HL-60 (cell line): ENCODE measurements around the gene ARHGEF12.

ENCODE experiments used
- DNase-seq, 2 experiments: peaks; one replicate each; pipeline ENCODE4 v3.0.0-alpha.2; 2010 to 2020; ENCODE audit warnings: low read depth in 1 of 2, low spot score in 1 of 2
- H3K27ac ChIP-seq: fragments of 250-450 bp; sonication (Bioruptor Pico); replicated peaks from 2 replicates; pipeline ENCODE4 v1.5.1; 2020; ENCODE audit warnings: mild to moderate bottlenecking, moderate library complexity
- H3K27me3 ChIP-seq: fragments of 250-450 bp; sonication (Bioruptor Pico); 2 replicates; pipeline ENCODE4 v1.5.1; 2021; ENCODE audit warnings: mild to moderate bottlenecking, moderate library complexity; ENCODE audit not compliant: insufficient read depth, poor library complexity, severe bottlenecking
- H3K4me3 ChIP-seq: replicated peaks from 2 replicates; pipeline ENCODE4 v1.5.1; 2011; ENCODE audit warnings: mild to moderate bottlenecking, control low read depth, low read length; ENCODE audit not compliant: insufficient read depth
- GABPA ChIP-seq: IDR thresholded peaks from 2 replicates; pipeline ENCODE4 v1.6.1; 2012; ENCODE audit warnings: low read depth
- POLR2AphosphoS5 ChIP-seq: IDR thresholded peaks from 2 replicates; pipeline ENCODE4 v1.6.1; 2012; ENCODE audit warnings: low read depth
- SPI1 ChIP-seq: IDR thresholded peaks from 2 replicates; pipeline ENCODE4 v1.6.1; 2012; ENCODE audit warnings: low read depth, mild to moderate bottlenecking, borderline replicate concordance
- TF ChIP-seq, protein P1 (sequence below): IDR thresholded peaks from 2 replicates; pipeline ENCODE4 v1.6.1; 2012; ENCODE audit warnings: low read depth; ENCODE audit not compliant: insufficient replicate concordance
- TF ChIP-seq, protein P2 (sequence below): IDR thresholded peaks from one replicate; pipeline ENCODE4 v1.5.1; 2011; ENCODE audit warnings: low read length, control low read depth, inconsistent platforms; ENCODE audit not compliant: insufficient read depth

The ARHGEF12 gene

DNA sequence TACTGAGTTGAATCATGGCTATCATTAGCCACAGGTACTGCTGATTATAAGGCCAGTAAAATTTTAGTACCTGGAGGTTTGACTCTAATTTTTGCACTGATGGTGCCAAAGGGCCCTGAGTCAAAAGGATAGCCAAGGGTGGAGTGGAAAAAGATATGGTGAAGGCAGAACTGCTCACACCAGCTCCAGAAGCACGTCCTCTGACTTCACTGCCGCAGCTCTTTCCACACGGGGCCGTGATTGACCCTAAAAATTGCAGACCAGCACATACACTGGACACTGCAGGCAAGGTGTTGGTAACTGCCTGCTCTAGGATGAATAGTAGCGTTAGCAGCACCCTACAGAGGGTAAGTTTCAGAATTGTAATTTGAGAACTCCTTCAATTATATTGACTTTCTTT is 149.9 kb downstream of the ARHGEF12 start:
- no peak for DNase-seq
- Histone ChIP-seq H3K27ac (no peak overlapping the region), H3K27me3 (peaks cover 8% of the 10 kb centered on the region), H3K4me3 (no peak overlapping the region)
- TF ChIP-seq POLR2AphosphoS5 (no peak), GABPA (no peak), SPI1 (no peak)
- TF ChIP-seq, protein P1, sequence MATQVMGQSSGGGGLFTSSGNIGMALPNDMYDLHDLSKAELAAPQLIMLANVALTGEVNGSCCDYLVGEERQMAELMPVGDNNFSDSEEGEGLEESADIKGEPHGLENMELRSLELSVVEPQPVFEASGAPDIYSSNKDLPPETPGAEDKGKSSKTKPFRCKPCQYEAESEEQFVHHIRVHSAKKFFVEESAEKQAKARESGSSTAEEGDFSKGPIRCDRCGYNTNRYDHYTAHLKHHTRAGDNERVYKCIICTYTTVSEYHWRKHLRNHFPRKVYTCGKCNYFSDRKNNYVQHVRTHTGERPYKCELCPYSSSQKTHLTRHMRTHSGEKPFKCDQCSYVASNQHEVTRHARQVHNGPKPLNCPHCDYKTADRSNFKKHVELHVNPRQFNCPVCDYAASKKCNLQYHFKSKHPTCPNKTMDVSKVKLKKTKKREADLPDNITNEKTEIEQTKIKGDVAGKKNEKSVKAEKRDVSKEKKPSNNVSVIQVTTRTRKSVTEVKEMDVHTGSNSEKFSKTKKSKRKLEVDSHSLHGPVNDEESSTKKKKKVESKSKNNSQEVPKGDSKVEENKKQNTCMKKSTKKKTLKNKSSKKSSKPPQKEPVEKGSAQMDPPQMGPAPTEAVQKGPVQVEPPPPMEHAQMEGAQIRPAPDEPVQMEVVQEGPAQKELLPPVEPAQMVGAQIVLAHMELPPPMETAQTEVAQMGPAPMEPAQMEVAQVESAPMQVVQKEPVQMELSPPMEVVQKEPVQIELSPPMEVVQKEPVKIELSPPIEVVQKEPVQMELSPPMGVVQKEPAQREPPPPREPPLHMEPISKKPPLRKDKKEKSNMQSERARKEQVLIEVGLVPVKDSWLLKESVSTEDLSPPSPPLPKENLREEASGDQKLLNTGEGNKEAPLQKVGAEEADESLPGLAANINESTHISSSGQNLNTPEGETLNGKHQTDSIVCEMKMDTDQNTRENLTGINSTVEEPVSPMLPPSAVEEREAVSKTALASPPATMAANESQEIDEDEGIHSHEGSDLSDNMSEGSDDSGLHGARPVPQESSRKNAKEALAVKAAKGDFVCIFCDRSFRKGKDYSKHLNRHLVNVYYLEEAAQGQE = no peak
- TF ChIP-seq, protein P2, sequence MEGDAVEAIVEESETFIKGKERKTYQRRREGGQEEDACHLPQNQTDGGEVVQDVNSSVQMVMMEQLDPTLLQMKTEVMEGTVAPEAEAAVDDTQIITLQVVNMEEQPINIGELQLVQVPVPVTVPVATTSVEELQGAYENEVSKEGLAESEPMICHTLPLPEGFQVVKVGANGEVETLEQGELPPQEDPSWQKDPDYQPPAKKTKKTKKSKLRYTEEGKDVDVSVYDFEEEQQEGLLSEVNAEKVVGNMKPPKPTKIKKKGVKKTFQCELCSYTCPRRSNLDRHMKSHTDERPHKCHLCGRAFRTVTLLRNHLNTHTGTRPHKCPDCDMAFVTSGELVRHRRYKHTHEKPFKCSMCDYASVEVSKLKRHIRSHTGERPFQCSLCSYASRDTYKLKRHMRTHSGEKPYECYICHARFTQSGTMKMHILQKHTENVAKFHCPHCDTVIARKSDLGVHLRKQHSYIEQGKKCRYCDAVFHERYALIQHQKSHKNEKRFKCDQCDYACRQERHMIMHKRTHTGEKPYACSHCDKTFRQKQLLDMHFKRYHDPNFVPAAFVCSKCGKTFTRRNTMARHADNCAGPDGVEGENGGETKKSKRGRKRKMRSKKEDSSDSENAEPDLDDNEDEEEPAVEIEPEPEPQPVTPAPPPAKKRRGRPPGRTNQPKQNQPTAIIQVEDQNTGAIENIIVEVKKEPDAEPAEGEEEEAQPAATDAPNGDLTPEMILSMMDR = no peak

DNA sequence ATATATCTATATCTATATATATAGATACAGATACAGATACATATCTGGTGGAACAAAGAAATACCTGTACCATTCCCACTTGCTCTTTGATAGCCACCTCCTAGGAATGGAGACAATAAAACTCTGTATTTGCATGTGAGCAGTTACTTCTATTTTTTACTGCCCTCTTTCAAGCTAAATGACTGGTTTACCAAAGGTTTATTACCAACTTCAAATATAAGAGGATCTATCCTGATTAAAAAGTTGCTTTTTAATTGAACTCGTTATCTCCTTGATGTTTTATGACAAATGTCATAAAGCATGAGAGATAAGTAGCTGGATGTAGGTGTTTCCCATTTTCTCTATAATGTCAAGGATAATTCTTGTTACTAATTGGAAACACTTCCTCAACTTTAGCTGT is 153.6 kb downstream of the ARHGEF12 start:
- peaks cover 13% of the 10 kb centered on the region for H3K27me3 ChIP-seq
- no peak for DNase-seq
- no peak overlapping the region for H3K4me3 ChIP-seq
- TF ChIP-seq, protein P2 = no peak
- TF ChIP-seq, protein P1 = no peak
- TF ChIP-seq SPI1 = no peak
- no peak for TF ChIP-seq GABPA
- no peak for TF ChIP-seq POLR2AphosphoS5
- no peak overlapping the region for H3K27ac ChIP-seq

DNA sequence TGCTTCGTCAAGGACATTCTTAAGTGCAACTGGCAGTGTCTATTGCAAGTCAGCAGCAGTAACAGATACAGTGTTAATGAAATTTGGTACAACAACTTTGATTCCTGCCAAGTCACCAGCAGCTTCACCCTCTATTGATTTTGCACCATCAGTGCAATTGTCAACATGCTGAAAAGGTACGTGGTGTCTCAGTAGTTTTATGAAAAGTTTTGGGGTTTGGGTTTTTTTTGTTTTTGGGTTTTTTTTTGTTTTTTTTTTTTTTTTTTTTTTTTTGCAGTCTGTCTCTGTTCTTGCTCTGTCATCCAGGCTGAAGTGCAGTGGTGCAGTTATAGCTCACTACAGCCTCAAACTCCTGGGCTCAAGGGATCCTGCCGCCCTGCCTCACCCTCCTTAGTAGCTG is 156.3 kb downstream of the ARHGEF12 start:
- TF ChIP-seq, protein P2 = no peak
- no peak for TF ChIP-seq POLR2AphosphoS5
- TF ChIP-seq SPI1 = no peak
- TF ChIP-seq, protein P1 = no peak
- TF ChIP-seq GABPA = no peak
- Histone ChIP-seq H3K4me3 (no peak overlapping the region), H3K27me3 (peaks cover 12% of the 10 kb centered on the region), H3K27ac (no peak overlapping the region)
- DNase-seq = no peak
